Suppressor macrophage (primary cell): ENCODE measurements around the gene STARD6.
A peak's percentile ranks its signal among the peaks of the same experiment; 100 is the strongest.
"Not testable (repeated sequence)": the region's sequence is repeated elsewhere in the genome, so short reads cannot be mapped to it uniquely, and the experiment has no call there.

ENCODE experiments used
- DNase-seq, 4 experiments: peaks; one replicate each; pipeline ENCODE4 v3.0.0-alpha.2; 2020 to 2022

STARD6 gene

GRCh38 chr18:54335638-54336173, 22.0 kb downstream of the STARD6 start:
- DNase-seq, result no peak

DNA sequence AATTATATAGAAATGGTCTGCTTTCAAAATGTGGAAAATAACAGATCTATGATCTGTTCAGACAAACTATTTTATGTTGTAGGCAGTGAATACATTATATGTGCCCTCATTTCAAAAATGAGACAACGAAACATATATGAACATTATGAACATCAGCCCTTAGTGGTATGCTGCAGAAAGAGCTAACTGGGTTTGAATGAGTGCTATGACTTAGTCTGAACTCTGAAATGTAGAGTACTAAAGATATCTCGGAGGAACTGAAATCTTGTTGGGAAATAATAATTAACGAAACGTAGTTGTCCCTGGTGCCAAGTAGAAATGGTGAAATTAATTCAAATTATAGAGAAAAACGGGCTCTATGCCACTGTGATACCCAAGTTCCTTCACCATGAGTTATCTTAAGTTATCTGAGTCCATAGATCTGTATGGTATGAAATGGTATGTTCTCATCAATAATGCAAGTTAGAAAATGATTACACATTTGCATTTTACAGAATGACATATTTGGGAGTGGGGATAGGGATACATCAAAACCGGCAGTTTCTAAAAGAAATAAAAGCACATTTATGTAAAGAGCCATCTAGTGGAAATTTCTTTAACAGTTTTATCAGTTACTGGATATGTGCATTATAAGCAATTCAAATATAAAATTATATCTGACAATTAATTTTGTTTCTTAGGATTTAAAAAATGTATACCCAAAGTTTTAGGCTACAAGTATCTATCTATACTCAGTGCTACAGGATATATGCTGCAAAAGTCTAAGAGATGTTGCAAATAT, 26.7 kb downstream of the STARD6 start:
- peak in 2 of 4 experiments; percentile 3 to 12 for DNase-seq

DNA sequence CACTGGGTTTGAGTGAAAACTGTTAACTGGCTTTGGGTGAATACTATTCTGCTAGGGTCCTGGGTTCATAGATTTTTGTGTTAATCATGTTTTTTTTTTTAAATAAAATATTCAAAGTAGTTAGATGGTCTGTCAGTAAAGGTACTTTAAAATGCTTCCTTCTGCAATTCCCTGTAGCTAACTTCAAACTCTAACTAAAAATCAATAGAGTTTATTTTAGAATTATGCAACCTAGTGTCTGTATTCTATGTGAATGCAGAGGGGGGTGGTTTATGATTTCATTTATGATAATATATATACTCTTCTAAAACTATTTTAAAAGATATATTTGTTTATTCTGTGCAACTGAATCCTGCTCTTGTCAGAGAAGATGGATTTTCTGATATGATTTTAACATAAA, 27.9 kb downstream of the STARD6 start:
- DNase-seq, result no peak

DNA sequence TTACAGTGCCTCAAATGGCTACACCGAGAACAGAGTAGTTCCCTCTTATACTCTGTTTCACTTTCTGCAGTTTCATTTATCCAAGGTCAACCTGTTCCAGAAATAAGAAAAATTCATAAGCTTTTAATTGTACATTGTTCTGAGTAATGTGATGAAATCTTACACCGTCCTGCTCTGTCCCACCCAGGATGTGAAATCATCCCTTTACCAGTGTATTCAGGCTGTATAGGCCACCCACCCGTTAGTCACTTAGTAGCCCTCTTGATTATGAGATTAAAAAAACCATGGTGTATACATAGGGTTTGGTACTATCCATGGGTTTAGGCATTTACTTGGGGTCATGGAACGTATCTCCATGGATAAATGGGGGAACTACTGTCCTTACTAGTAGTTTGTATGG, 29.8 kb downstream of the STARD6 start:
- no peak for DNase-seq

GRCh38 chr18:54323970-54324369, 33.7 kb downstream of the STARD6 start:
- no peak for DNase-seq

DNA sequence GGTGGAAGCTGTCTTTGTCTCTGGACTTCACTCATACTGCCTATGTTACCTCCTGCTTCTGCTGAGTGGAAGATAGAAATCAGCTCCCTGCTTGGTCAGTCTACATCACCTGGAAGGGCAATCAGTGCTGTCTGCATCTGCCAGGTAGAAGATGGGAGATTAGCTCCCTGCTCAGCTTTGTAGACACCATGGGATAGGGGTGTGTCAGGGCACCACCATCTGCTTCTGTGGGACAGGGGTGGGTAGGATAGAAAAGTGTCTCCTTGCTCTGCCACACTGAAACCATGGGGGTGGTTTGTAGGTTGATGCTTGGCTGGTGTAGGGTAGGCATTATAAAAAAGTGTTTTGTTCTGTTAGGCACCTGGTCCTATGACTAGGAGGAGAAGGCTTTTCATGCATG, 34.1 kb downstream of the STARD6 start:
- no peak for DNase-seq

DNA sequence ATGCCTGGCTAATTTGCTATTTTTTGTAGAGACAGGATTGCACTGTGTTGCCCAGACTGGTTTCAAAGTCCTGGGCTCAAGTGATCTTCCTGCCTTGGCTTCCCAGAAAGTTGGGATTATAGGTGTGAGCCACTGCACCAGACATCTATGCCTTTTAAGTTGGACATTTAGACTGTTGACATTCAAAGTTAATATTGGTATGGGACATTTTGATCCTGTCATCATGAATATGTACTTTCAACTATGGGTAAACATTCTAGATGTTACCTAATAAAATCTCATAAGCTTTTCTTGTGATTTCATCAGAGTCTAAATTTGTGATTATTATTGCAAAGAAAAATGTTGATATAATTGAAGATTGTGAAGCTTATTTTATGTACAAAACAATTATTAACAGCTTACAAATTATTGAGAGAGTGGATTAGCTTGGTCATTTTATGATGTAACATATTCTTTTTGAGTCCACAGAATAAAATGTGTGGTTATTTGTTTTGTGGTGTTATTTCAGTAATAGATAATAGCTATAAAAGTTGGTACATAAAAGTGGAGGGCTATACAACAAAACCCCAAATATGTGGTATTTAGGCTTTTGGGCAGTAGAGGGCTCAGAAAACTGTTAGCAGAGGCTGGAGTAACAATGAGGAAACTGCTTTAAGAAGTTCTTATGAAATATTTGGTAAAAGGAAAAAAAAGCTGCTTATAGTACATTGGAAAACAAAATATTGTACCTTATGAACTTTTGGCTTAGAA, 41.4 kb downstream of the STARD6 start:
- DNase-seq, result peak in 3 of 4 experiments; percentile 3 to 14 (median 7)

DNA sequence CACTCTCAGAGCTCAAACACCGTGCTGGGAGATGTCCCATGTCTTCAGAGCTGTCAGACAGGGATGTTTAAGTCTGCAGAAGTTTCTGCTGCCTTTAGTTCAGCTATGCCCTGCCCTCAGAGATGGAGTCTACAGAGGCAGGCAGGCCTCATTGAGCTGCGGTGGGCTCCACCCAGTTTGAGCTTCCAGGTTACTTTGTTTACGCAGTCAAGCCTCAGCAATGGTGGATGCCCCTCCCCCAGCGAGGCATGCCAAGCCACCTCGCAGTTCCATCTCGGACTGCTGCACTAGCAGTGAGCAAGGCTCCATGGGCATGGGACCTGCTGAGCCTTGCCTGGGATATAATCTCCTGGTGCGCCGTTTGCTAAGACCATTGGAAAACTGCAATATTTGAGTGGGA, 48.1 kb downstream of the STARD6 start:
- DNase-seq, result not testable (repeated sequence)

- DNase-seq, result no peak
Observed at GRCh38 chr18:54303408-54303807, 54.2 kb downstream of the STARD6 start.

DNA sequence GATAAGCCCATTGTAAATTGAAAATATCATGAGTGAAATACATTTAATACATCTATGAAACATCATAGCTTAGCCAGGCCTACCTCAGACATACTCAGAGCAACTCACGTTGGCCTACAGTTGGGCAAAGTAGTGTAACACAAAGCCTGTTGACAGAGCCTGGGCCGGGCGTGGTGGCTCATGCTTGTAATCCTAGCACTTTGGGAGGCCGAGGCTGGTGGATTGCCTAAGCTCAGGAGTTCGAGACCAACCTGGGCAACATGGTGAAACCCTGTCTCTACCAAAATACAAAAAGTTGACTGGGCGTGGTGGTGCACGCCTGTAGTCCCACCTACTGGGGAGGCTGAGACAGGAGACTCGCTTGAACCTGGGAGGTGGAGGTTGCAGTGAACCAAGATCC, 58.7 kb downstream of the STARD6 start:
- not testable (repeated sequence) for DNase-seq

- DNase-seq, result peak in 1 of 4 experiments; percentile 9
Observed at GRCh38 chr18:54296062-54296461, 61.6 kb downstream of the STARD6 start.

DNA sequence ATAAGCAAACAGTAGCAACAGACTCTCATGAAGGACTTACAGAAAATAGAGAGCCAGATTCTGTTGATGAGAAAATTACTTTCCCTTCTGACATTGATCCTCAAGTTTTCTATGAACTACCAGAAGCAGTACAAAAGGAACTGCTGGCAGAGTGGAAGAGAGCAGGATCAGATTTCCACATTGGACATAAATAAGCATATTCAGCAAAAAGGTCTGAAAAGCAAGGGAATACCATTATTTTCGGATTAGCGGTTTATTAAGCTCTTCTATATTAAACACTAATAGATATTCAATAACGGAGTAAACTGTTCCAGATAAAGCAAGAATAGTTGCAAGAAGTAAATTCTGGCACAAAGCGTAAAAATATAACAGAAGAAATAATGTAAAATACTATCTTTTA, 63.4 kb downstream of the STARD6 start:
- DNase-seq, result no peak

GRCh38 chr18:54284981-54285785, 72.5 kb downstream of the STARD6 start:
- no peak for DNase-seq

DNA sequence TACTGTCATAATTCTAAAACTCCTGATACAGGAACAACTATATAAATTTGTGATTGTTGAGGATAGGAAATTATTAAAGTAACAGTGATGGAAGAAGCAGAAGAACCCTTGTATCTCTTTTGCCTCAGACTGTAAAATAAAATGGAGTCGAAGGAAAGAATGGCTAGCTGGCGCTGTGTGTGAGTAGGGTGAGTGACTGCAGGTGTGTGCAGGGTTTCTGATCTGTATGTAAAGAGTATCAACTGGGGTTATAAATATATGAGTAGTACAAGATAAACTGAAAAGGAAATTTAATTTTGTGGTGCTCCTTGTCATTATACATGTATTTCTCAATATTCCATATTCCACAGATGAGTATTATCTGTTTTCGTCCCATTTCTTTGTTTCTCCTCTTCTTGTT, 73.1 kb downstream of the STARD6 start:
- no peak for DNase-seq

- no peak for DNase-seq
Observed at GRCh38 chr18:54280220-54280569, 77.5 kb downstream of the STARD6 start.

DNA sequence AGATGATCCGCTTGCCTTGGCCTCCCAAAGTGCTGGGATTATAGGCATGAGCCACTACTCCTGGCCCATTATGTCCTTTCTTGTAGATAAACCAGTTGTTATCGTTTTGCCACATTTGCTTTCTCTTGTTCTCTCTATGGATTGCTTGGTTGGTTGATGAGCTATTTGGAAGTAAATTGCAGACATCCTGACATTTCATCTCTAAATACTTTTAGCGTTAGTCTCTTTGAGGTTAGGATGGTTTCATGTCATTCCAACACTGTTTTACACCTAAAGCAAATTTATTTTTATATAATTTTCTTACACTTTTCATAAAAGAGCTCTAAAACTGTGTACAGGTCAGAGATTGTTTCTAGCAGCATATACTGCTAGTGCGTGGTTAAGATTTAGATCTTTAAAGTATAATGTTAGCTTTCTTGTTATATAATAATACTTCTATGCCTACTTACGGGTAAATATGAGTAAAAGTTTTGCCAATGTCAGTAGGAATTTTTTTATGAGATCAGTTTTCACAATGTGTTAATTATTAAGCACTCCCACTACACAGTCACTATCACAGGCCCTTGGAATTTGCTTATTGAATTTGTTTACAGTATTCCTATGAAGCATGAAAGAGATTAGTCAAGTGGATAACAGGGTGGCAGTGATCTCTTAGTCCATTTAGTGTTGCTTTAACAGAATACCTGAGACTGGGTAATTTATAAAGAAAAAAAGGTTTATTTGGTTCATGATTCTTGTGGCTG, 78.0 kb downstream of the STARD6 start:
- no peak for DNase-seq

DNA sequence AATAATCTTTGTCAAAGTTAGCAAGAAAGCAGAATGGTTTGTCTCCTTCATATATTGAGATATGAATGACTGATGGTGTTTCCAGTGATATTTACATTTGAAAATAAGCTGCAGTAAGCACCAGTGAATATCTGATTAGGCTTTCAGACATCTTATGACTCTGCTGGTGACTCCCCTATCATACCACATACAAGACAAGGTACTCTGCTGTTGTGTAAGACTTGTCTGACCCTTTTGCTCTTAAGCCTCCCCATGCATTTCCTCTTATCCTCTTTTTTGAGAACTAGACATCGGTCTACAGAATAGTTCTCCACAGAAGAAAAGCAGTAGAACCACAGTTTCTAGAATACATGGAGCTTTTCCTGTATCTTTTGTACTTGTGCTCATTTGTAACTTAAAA, 79.0 kb downstream of the STARD6 start:
- DNase-seq, result peak in 2 of 4 experiments; percentile 25 to 45

GRCh38 chr18:54277899-54278298, 79.8 kb downstream of the STARD6 start:
- no peak for DNase-seq
